H1 (cell line): ENCODE data around the gene TPRKB. TPM values are rescaled to one million over a fixed set of nuclear protein-coding genes. Genes with fewer than 3 reads are reported as not detected.

ENCODE experiments used
- CTCF ChIA-PET: fragments of 300-600 bp; sonication (Branson Sonifier 250); formaldehyde crosslinking; loops from one replicate; lab custom pipeline; 2021; ENCODE audit not compliant: partially characterized antibody; lab: Charles Lee
- POLR2A ChIA-PET: fragments of 300-600 bp; sonication (Branson Sonifier 250); formaldehyde crosslinking; loops from one replicate; lab custom pipeline; 2021; ENCODE audit warnings: inconsistent platforms; ENCODE audit not compliant: partially characterized antibody; lab: Charles Lee
- DNase-seq, 2 experiments: peaks; one replicate each; pipeline versions ENCODE4 v3.0.0 to v3.0.0-alpha.2; 2010 to 2022; ENCODE audit warnings: low spot score in 2 of 2, low read depth in 1 of 2, mixed read lengths in 1 of 2
- FAIRE-seq: peaks from 2 replicates; lab custom pipeline; 2011; peaks lifted over from hg19 to GRCh38; lab: Jason Lieb, UNC
- H2AFZ ChIP-seq: 2 replicates; pipeline ENCODE4 v1.8.1; 2012; ENCODE audit warnings: low read length, inconsistent platforms
- H2AK5ac ChIP-seq: 2 replicates; pipeline ENCODE4 v1.6.1; 2013; ENCODE audit warnings: low read depth, low read length
- H2BK120ac ChIP-seq: replicated peaks from 2 replicates; pipeline ENCODE3; 2013; ENCODE audit warnings: low read depth, low read length, inconsistent platforms
- H2BK12ac ChIP-seq: 2 replicates; pipeline ENCODE4 v1.6.1; 2013; ENCODE audit warnings: low read depth, low read length
- H2BK15ac ChIP-seq: 2 replicates; pipeline ENCODE4 v1.6.1; 2013; ENCODE audit warnings: low read length
- H2BK20ac ChIP-seq: 2 replicates; pipeline ENCODE4 v1.6.1; 2013; ENCODE audit warnings: low read length
- H2BK5ac ChIP-seq: 2 replicates; pipeline ENCODE4 v1.6.1; 2013; ENCODE audit warnings: low read depth, low read length
- H3K14ac ChIP-seq: 2 replicates; pipeline ENCODE4 v1.6.1; 2013; ENCODE audit warnings: inconsistent platforms; ENCODE audit not compliant: insufficient read length
- H3K18ac ChIP-seq: 2 replicates; pipeline ENCODE4 v1.6.1; 2013; ENCODE audit warnings: low read length; ENCODE audit errors: extremely low read depth
- H3K23ac ChIP-seq: 2 replicates; pipeline ENCODE4 v1.6.1; 2013; ENCODE audit warnings: inconsistent platforms; ENCODE audit not compliant: insufficient read length
- H3K23me2 ChIP-seq: 2 replicates; pipeline ENCODE4 v1.6.1; 2013; ENCODE audit warnings: low read depth, low read length
- H3K27ac ChIP-seq: 2 replicates; pipeline ENCODE4 v1.6.1; 2011; ENCODE audit warnings: low read depth, low read length, inconsistent platforms
- H3K27me3 ChIP-seq, 4 experiments: replicated peaks in 1 of 4; 1 replicate in 1 of 4; 2 replicates in 3 of 4; pipeline versions ENCODE4 v1.6.1 to v1.8.1; 2011 to 2013; ENCODE audit warnings: low read length in 3 of 4, mild to moderate bottlenecking in 3 of 4, inconsistent platforms in 2 of 4, mixed read lengths in 2 of 4, moderate library complexity in 1 of 4; ENCODE audit not compliant: control insufficient read depth in 3 of 4, insufficient read depth in 3 of 4; ENCODE audit errors: extremely low read depth in 1 of 4
- H3K36me3 ChIP-seq, 4 experiments: 2 replicates each; pipeline versions ENCODE4 v1.6.1 to v1.8.1; 2011 to 2013; ENCODE audit warnings: mild to moderate bottlenecking in 4 of 4, low read length in 3 of 4, moderate library complexity in 2 of 4, control low read depth in 1 of 4, inconsistent platforms in 1 of 4; ENCODE audit not compliant: insufficient read depth in 4 of 4, control insufficient read depth in 2 of 4
- H3K4ac ChIP-seq: replicated peaks from 2 replicates; pipeline ENCODE3; 2013; ENCODE audit warnings: low read length, low read depth, mixed read lengths, inconsistent platforms; ENCODE audit not compliant: insufficient read length
- H3K4me1 ChIP-seq, 4 experiments: replicated peaks in 1 of 4; 1 replicate in 1 of 4; 2 replicates in 3 of 4; pipeline versions ENCODE4 v1.6.1 to v1.8.1; 2011 to 2013; ENCODE audit warnings: low read length in 3 of 4, inconsistent platforms in 2 of 4, mixed read lengths in 1 of 4; ENCODE audit not compliant: insufficient read depth in 4 of 4, control insufficient read depth in 3 of 4
- H3K4me2 ChIP-seq, 2 experiments: 2 replicates each; pipeline versions ENCODE4 v1.6.1 to v1.8.1; 2011 to 2013; ENCODE audit warnings: low read depth in 2 of 2, low read length in 2 of 2, control low read depth in 1 of 2, inconsistent platforms in 1 of 2, mild to moderate bottlenecking in 1 of 2; ENCODE audit not compliant: insufficient read depth in 1 of 2
- H3K4me3 ChIP-seq, 4 experiments: fragments of 200-600, 300-600 bp in 1 of 4; sonication (generic), shearing (Covaris generic), sonication (Bioruptor Twin) in 1 of 4; 2 replicates each; pipeline versions ENCODE4 v1.5.1 to v1.8.1; 2011 to 2016; ENCODE audit warnings: low read length in 4 of 4, low read depth in 3 of 4, control low read depth in 2 of 4, inconsistent platforms in 2 of 4, mild to moderate bottlenecking in 2 of 4, mixed read lengths in 1 of 4, moderate library complexity in 1 of 4; ENCODE audit not compliant: insufficient read depth in 2 of 4; ENCODE audit errors: extremely low read depth in 1 of 4
- H3K56ac ChIP-seq: replicated peaks from 2 replicates; pipeline ENCODE3; 2013; ENCODE audit warnings: low read depth, mild to moderate bottlenecking, mixed read lengths, low read length, inconsistent platforms; ENCODE audit not compliant: insufficient read length
- H3K79me1 ChIP-seq: 2 replicates; pipeline ENCODE4 v1.6.1; 2013; ENCODE audit warnings: low read depth, low read length, control low read depth
- H3K79me2 ChIP-seq, 2 experiments: 2 replicates each; pipeline versions ENCODE4 v1.6.1 to v1.8.1; 2012 to 2013; ENCODE audit warnings: low read length in 2 of 2, mild to moderate bottlenecking in 2 of 2, inconsistent platforms in 1 of 2; ENCODE audit not compliant: insufficient read depth in 2 of 2, control insufficient read depth in 1 of 2
- H3K9ac ChIP-seq, 4 experiments: replicated peaks in 1 of 4; 1 replicate in 1 of 4; 2 replicates in 3 of 4; pipeline versions ENCODE4 v1.6.1 to v1.8.1; 2011 to 2013; ENCODE audit warnings: low read depth in 3 of 4, low read length in 3 of 4, control low read depth in 2 of 4, mild to moderate bottlenecking in 2 of 4, moderate library complexity in 2 of 4, inconsistent platforms in 1 of 4; ENCODE audit errors: extremely low read depth in 1 of 4
- H3K9me3 ChIP-seq, 2 experiments: 2 replicates each; pipeline versions ENCODE4 v1.6.1 to v1.8.1; 2012 to 2013; ENCODE audit warnings: mild to moderate bottlenecking in 2 of 2, moderate library complexity in 2 of 2, control low read depth in 1 of 2, inconsistent platforms in 1 of 2, low read depth in 1 of 2, low read length in 1 of 2, mixed read lengths in 1 of 2; ENCODE audit not compliant: insufficient read depth in 2 of 2
- H4K20me1 ChIP-seq, 2 experiments: replicated peaks in 1 of 2; 2 replicates each; pipeline versions ENCODE3 to v1.8.1; 2011 to 2013; ENCODE audit warnings: inconsistent platforms in 2 of 2, low read length in 2 of 2, mild to moderate bottlenecking in 1 of 2; ENCODE audit not compliant: insufficient read depth in 2 of 2, control insufficient read depth in 1 of 2
- H4K5ac ChIP-seq: 2 replicates; pipeline ENCODE4 v1.6.1; 2013; ENCODE audit warnings: low read length, low read depth, mixed read lengths, inconsistent platforms; ENCODE audit not compliant: insufficient read length
- H4K8ac ChIP-seq: 2 replicates; pipeline ENCODE4 v1.8.0; 2013; ENCODE audit warnings: mild to moderate bottlenecking, moderate library complexity, low read length, inconsistent platforms; ENCODE audit not compliant: insufficient read depth; ENCODE audit errors: extremely low read depth
- H4K91ac ChIP-seq: replicated peaks from 2 replicates; pipeline ENCODE3; 2013; ENCODE audit warnings: low read length, mixed read lengths, inconsistent platforms; ENCODE audit not compliant: insufficient read length
- CTCF ChIP-seq, 3 experiments: IDR thresholded peaks; 1 replicate in 2 of 3; 2 replicates in 1 of 3; pipeline versions ENCODE4 v1.5.1 to v1.6.1; 2011; ENCODE audit warnings: low read length in 3 of 3, mild to moderate bottlenecking in 3 of 3, inconsistent platforms in 2 of 3, low read depth in 1 of 3, moderate library complexity in 1 of 3; ENCODE audit not compliant: insufficient read depth in 1 of 3; ENCODE audit errors: control extremely low read depth in 1 of 3
- KDM4A ChIP-seq: IDR thresholded peaks from one replicate; pipeline ENCODE4 v1.7.1; 2012; ENCODE audit warnings: low read depth, mild to moderate bottlenecking, moderate library complexity, low read length, inconsistent platforms; ENCODE audit not compliant: severe bottlenecking
- WGBS, 2 experiments: shearing (Covaris generic) in 1 of 2; methylation state at CpG; one replicate each; pipeline versions ENCODE4 v1.1.6 to v1.1.7; 2013 to 2015; ENCODE audit warnings: low lambda C conversion rate in 2 of 2, mixed read lengths in 2 of 2, inconsistent platforms in 1 of 2, low coverage in 1 of 2, missing lambda C conversion rate in 1 of 2; ENCODE audit not compliant: insufficient replicate concordance in 2 of 2, insufficient coverage in 1 of 2, insufficient read length in 1 of 2; ENCODE audit errors: extremely low coverage in 1 of 2, missing lambda C conversion rate in 1 of 2; 5-methylcytosine and 5-hydroxymethylcytosine counted together
- polyA plus RNA-seq, 7 experiments: library from polyadenylated mRNA; depleted of rRNA in 3 of 7; stranded (reverse) in 5 of 7; unstranded in 2 of 7; fragments of >200 nt in 5 of 7; fragments of 200-250 nt in 2 of 7; gene quantifications; 1 replicate in 5 of 7; 2 replicates in 1 of 7; 4 replicates in 1 of 7; pipeline versions ENCODE4 v1.2.1 to v1.2.3, GENCODE V29; 2011 to 2013; ENCODE audit warnings: missing spikeins in 2 of 7, mixed read lengths in 2 of 7
- total RNA-seq: library from RNA; stranded (reverse); fragmentation: NEBNext Ultra II Directional; extraction: Animal tissue kit (Norgen Biotek cat#: 25700); gene quantifications from 2 replicates; pipeline ENCODE4 v1.2.1, GENCODE V29; 2021

TPRKB gene
- total and polyA plus RNA-seq, 2 of the 8 experiments (the other 6 are each of a cell fraction or from before 2014, with no cell fraction given): 40.3 to 41.6 TPM

GRCh38 chr2:73746015-73746876 lies 9.1 kb upstream of the TPRKB start:
- no peak overlapping the region for H3K9ac ChIP-seq
- H2BK120ac ChIP-seq: no peak overlapping the region
- DNase-seq: no peak
- H3K4ac ChIP-seq: no peak overlapping the region
- H3K23me2 ChIP-seq: no peaks in the 10 kb centered on the region
- H2BK20ac ChIP-seq: no peak overlapping the region
- no peak overlapping the region for H3K14ac ChIP-seq
- no peak overlapping the region for H3K27ac ChIP-seq
- no peaks in the 10 kb centered on the region for H3K9me3 ChIP-seq
- no peak overlapping the region for H2AFZ ChIP-seq
- H4K91ac ChIP-seq: no peak overlapping the region
- no peak overlapping the region for H4K5ac ChIP-seq
- H4K20me1 ChIP-seq: no peaks in the 10 kb centered on the region
- no peaks in the 10 kb centered on the region for H3K79me2 ChIP-seq
- H3K27me3 ChIP-seq: peaks cover 0 to 8% (median 3%) of the 10 kb centered on the region in 4 experiments; a peak in 4 of 7 replicates
- ChIA-PET CTCF (interaction anchor here (0.7 to 1.0 kb wide), 4 partner anchors 14 to 150 kb away, joined by 3 read pairs; no protein-coding TSS in a partner anchor), POLR2A (interaction anchor here (0.5 to 1.1 kb wide), 3 partner anchors 9 to 465 kb away, joined by 3 to 4 read pairs (median 3); partner anchors contain the start of gene TPRKB)
- no peak for TF ChIP-seq KDM4A
- TF ChIP-seq CTCF (IDR thresholded peaks at IDR 0.05; ENCODE audit: control extremely low read depth in 1 of 3, insufficient read depth in 1 of 3, low read depth in 1 of 3, low read length in 3 of 3): peak in 2 of 3 experiments; percentile 21 to 48; a peak in 3 of 4 replicates
- H3K18ac ChIP-seq: no peak overlapping the region
- H3K4me1 ChIP-seq: no peaks in the 10 kb centered on the region
- no peaks in the 10 kb centered on the region for H3K79me1 ChIP-seq
- H3K4me2 ChIP-seq: no peak overlapping the region
- H2BK15ac ChIP-seq: no peak overlapping the region
- H3K23ac ChIP-seq: no peak overlapping the region
- H2BK12ac ChIP-seq: no peak overlapping the region
- H2AK5ac ChIP-seq: no peak overlapping the region
- H2BK5ac ChIP-seq: no peak overlapping the region
- H3K4me3 ChIP-seq: no peak overlapping the region
- no peak overlapping the region for H4K8ac ChIP-seq
- 88% methylated on average over 11 of the region's 11 CpGs; no CpG with 5 or more reads in 1 of the 2 experiments for WGBS, 2 experiments
- no peaks in the 10 kb centered on the region for H3K36me3 ChIP-seq
- no peak for FAIRE-seq
- no peak overlapping the region for H3K56ac ChIP-seq
